Osteoblast (primary cell): ENCODE results near the gene KISS1R. TPM values are rescaled to one million over a fixed set of nuclear protein-coding genes. Genes with fewer than 3 reads are reported as not detected.

Experiments
- DNase-seq: peaks from one replicate; pipeline ENCODE4 v3.0.0; 2011; ENCODE audit warnings: low spot score, mixed read lengths; ENCODE audit not compliant: insufficient read length; ENCODE audit errors: missing footprints
- H2AFZ ChIP-seq: 2 replicates; pipeline ENCODE4 v1.6.0; 2011; ENCODE audit warnings: mild to moderate bottlenecking, low read length
- H3K27ac ChIP-seq: 2 replicates; pipeline ENCODE4 v1.5.1; 2011; ENCODE audit warnings: mild to moderate bottlenecking, low read depth, low read length, moderate library complexity
- H3K27me3 ChIP-seq: 2 replicates; pipeline ENCODE4 v1.6.0; 2012; ENCODE audit warnings: mild to moderate bottlenecking, control low read depth, inconsistent platforms, low read length, moderate library complexity; ENCODE audit not compliant: insufficient read depth
- H3K36me3 ChIP-seq: 2 replicates; pipeline ENCODE4 v1.5.1; 2011; ENCODE audit warnings: mild to moderate bottlenecking, low read length, control low read depth, moderate library complexity; ENCODE audit not compliant: insufficient read depth
- H3K4me1 ChIP-seq: 2 replicates; pipeline ENCODE4 v1.5.1; 2011; ENCODE audit warnings: mild to moderate bottlenecking, low read length, control low read depth, moderate library complexity; ENCODE audit not compliant: insufficient read depth
- H3K4me2 ChIP-seq: 2 replicates; pipeline ENCODE4 v1.6.0; 2011; ENCODE audit warnings: mild to moderate bottlenecking, low read length; ENCODE audit not compliant: insufficient read depth
- H3K4me3 ChIP-seq: fragments of 200-600 bp; sonication (generic); 3 replicates; pipeline ENCODE4 v1.5.1; 2012; ENCODE audit warnings: mild to moderate bottlenecking, low read length, inconsistent platforms; ENCODE audit not compliant: insufficient read depth
- H3K79me2 ChIP-seq: 2 replicates; pipeline ENCODE4 v1.6.0; 2012; ENCODE audit warnings: mild to moderate bottlenecking, low read length, control low read depth, inconsistent platforms; ENCODE audit not compliant: insufficient read depth
- H3K9me3 ChIP-seq: 2 replicates; pipeline ENCODE4 v1.5.1; 2011; ENCODE audit warnings: low read depth, low read length, control low read depth
- H4K20me1 ChIP-seq: 2 replicates; pipeline ENCODE4 v1.6.0; 2012; ENCODE audit warnings: mild to moderate bottlenecking, low read length, control low read depth; ENCODE audit not compliant: insufficient read depth
- total RNA-seq: library from RNA; depleted of rRNA; stranded (reverse); fragments of >200 nt; gene quantifications from 2 replicates; pipeline ENCODE4 v1.2.3, GENCODE V29; 2012
- TF ChIP-seq, protein P1 (sequence below): IDR thresholded peaks from 2 replicates; pipeline ENCODE4 v1.5.1; 2011; ENCODE audit warnings: mild to moderate bottlenecking, low read depth, low read length, moderate library complexity; ENCODE audit errors: extremely low read depth

The KISS1R gene
- total RNA-seq, 1 donor: not detected

GRCh38 chr19:954272-954671, 37.1 kb downstream of the KISS1R start:
- Histone ChIP-seq H4K20me1 (no peaks in the 10 kb centered on the region), H3K4me3 (no peak overlapping the region), H3K4me1 (peaks cover 14% of the 10 kb centered on the region), H2AFZ (no peak overlapping the region), H3K79me2 (peaks cover 29% of the 10 kb centered on the region), H3K4me2 (no peak overlapping the region), H3K9me3 (no peaks in the 10 kb centered on the region), H3K36me3 (no peaks in the 10 kb centered on the region), H3K27ac (no peak overlapping the region), H3K27me3 (no peaks in the 10 kb centered on the region)
- no peak for DNase-seq
- TF ChIP-seq, protein P1, sequence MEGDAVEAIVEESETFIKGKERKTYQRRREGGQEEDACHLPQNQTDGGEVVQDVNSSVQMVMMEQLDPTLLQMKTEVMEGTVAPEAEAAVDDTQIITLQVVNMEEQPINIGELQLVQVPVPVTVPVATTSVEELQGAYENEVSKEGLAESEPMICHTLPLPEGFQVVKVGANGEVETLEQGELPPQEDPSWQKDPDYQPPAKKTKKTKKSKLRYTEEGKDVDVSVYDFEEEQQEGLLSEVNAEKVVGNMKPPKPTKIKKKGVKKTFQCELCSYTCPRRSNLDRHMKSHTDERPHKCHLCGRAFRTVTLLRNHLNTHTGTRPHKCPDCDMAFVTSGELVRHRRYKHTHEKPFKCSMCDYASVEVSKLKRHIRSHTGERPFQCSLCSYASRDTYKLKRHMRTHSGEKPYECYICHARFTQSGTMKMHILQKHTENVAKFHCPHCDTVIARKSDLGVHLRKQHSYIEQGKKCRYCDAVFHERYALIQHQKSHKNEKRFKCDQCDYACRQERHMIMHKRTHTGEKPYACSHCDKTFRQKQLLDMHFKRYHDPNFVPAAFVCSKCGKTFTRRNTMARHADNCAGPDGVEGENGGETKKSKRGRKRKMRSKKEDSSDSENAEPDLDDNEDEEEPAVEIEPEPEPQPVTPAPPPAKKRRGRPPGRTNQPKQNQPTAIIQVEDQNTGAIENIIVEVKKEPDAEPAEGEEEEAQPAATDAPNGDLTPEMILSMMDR: no peak

DNA sequence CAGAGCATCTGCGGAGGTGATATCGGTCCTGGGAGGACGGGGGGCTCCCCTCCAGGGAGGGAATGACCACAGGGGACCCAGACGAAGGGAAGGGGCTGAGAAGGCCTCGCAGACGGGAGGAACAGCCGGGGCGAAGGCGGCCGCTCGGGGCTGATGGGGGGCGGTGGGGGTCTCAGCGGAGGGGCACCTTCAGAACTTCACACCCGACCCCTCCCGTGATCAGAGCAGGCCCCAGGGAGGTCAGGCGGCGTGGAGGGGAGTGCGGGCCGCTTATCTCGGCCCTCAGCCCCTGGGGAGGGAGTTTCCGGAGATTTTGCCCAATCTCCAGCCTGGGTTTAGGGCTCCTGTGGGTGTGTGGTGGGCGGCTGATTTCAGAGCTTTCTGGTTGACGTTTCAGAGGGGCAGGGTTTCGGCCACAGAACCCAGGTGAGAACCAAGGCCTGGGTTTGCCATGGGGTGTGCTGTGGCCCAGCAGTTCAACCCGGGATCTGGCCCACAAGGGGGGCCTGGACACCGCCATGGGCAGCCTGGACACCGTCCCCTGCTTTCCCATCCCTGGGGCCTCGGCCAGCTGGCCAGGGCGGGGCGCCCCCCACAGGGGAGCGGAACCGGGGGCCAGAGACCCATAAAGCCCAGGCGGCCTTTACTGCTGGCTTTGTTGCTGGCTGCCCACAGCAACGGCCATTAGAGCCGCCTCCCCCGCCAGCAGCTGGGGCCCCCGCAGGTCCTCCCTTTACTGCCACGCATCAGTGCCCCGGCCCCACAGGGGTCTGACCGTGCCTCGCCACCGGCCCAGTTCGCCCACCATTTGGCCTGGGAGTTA, 37.8 kb downstream of the KISS1R start:
- no peak overlapping the region for H2AFZ ChIP-seq
- peaks cover 14% of the 10 kb centered on the region for H3K4me1 ChIP-seq
- no peak overlapping the region for H3K4me3 ChIP-seq
- H3K27ac ChIP-seq: no peak overlapping the region
- H3K27me3 ChIP-seq: no peaks in the 10 kb centered on the region
- H3K9me3 ChIP-seq: no peaks in the 10 kb centered on the region
- no peak for DNase-seq
- no peaks in the 10 kb centered on the region for H4K20me1 ChIP-seq
- TF ChIP-seq, protein P1: no peak
- no peaks in the 10 kb centered on the region for H3K36me3 ChIP-seq
- H3K79me2 ChIP-seq: peaks cover 29% of the 10 kb centered on the region
- H3K4me2 ChIP-seq: no peak overlapping the region

DNA sequence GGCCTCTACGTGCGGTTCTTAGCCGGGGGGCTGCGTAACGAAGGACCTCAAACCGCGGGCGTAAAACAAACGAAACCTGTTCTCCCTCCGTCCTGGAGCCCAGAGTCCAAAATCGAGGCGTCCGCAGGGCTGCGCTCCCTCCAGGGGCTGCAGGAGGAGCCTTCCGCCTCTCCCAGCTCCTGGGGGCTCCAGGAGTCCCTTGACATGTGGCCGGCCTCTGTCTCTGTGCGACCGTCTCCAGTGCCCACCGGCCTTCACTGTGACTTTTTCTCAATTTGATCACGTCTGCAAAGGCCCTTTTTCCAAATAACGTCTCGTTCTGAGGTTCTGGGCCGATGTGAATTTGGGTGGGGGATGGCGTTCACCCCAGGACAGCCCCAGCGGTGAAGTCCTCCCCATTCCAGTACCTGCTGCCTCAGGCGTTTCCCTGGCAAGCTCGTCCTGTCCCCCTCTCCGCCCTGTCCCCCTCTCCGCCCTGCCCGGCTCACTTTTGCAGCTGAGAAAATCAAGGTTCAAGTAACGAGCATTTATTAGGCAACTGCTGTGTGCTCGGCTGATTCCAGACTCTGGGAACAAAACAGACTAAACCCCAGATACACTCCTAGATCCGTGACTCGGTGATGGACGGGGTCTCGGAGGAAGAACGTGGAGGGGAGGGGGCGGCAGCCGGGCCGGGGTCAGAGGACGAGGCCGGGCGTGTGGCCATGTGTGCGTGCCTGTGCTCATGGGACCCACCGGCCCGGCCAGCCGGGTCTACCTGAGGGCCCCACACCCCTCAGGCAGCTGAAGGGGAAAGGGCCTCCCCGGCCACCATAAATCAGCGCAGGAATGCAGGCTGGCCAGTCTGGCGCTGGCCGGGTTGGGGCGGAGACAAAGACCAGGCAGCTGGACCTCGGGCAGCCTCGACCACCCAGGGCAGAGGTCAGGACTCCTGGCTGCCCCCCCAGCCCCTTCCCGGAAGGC, 39.0 kb downstream of the KISS1R start:
- peaks cover 14% of the 10 kb centered on the region for H3K4me1 ChIP-seq
- TF ChIP-seq, protein P1: no peak
- DNase-seq: no peak
- H3K27me3 ChIP-seq: no peaks in the 10 kb centered on the region
- H2AFZ ChIP-seq: no peak overlapping the region
- H3K4me2 ChIP-seq: no peak overlapping the region
- no peak overlapping the region for H3K4me3 ChIP-seq
- no peaks in the 10 kb centered on the region for H3K36me3 ChIP-seq
- H4K20me1 ChIP-seq: no peaks in the 10 kb centered on the region
- peaks cover 29% of the 10 kb centered on the region for H3K79me2 ChIP-seq
- no peak overlapping the region for H3K27ac ChIP-seq
- no peaks in the 10 kb centered on the region for H3K9me3 ChIP-seq
